SU-DHL-6 (cell line): ENCODE measurements around the gene PDE7B.

Experiments
- EZH2phosphoT487 ChIP-seq: fragments of 200-600 bp; sonication (generic), shearing (Covaris generic); conservative IDR thresholded peaks from 2 replicates; pipeline ENCODE4 v1.6.1; 2018; ENCODE audit warnings: mild to moderate bottlenecking, antibody characterized with exemption, low read length, moderate library complexity, mixed read lengths
- TF ChIP-seq, protein P1 (sequence below): fragments of 200-600 bp; sonication (generic); IDR thresholded peaks from one replicate; pipeline ENCODE4 v1.5.1; 2017; ENCODE audit warnings: antibody characterized with exemption, mild to moderate bottlenecking, low read length, moderate library complexity; ENCODE audit not compliant: insufficient read depth, poor library complexity, severe bottlenecking

DNA sequence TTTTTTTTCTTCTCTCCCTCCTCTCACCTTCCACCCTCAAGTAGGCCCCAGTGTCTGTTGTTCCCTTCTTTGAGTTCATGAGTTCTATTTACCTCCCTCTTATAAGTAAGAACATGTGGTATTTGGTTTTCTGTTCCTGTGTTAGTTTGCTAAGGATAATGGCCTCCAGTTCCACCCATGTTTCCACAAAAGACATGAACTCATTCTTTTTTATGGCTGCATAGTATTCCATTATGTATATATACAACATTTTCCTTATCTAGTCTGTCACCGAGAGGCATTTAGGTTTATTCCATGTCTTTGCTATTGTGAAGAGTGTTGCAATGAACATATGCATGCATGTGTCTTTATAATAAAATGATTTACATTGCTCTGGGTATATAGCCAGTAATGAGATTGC, 147.9 kb downstream of the PDE7B start:
- TF ChIP-seq, protein P1, sequence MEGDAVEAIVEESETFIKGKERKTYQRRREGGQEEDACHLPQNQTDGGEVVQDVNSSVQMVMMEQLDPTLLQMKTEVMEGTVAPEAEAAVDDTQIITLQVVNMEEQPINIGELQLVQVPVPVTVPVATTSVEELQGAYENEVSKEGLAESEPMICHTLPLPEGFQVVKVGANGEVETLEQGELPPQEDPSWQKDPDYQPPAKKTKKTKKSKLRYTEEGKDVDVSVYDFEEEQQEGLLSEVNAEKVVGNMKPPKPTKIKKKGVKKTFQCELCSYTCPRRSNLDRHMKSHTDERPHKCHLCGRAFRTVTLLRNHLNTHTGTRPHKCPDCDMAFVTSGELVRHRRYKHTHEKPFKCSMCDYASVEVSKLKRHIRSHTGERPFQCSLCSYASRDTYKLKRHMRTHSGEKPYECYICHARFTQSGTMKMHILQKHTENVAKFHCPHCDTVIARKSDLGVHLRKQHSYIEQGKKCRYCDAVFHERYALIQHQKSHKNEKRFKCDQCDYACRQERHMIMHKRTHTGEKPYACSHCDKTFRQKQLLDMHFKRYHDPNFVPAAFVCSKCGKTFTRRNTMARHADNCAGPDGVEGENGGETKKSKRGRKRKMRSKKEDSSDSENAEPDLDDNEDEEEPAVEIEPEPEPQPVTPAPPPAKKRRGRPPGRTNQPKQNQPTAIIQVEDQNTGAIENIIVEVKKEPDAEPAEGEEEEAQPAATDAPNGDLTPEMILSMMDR, result no peak
- TF ChIP-seq EZH2phosphoT487, result no peak
